Stomach (tissue), 9 donors: ENCODE measurements around the gene CLSTN1. TPM values are rescaled to one million over a fixed set of nuclear protein-coding genes. Genes with fewer than 3 reads are reported as not detected.

ENCODE experiments used
- DNase-seq, 2 donors: peaks; one replicate each; pipeline versions ENCODE4 v3.0.0 to v3.0.0-alpha.2; 2013 to 2019
- H3K27ac ChIP-seq, 5 donors: fragments of 200-600 bp in 4 of 5; sonication (generic) in 4 of 5; one replicate each; pipeline ENCODE4 v1.5.1; 2013 to 2019; ENCODE audit warnings: mild to moderate bottlenecking in 1 of 5, moderate library complexity in 1 of 5
- H3K27me3 ChIP-seq, 3 donors: fragments of 200-600 bp; sonication (generic); one replicate each; pipeline ENCODE4 v1.5.1; 2017 to 2019; ENCODE audit warnings: mixed run types in 1 of 3
- H3K36me3 ChIP-seq, 4 donors: fragments of 200-600 bp; sonication (generic); 1 replicate in 3 of 4; 2 replicates in 1 of 4; pipeline ENCODE4 v1.5.1; 2016 to 2019
- H3K4me1 ChIP-seq, 4 donors: fragments of 200-600 bp; sonication (generic); one replicate each; pipeline ENCODE4 v1.5.1; 2016 to 2019
- H3K4me3 ChIP-seq, 4 donors: fragments of 200-600 bp; sonication (generic) in 3 of 4; one replicate each; pipeline ENCODE4 v1.5.1; 2016 to 2019; ENCODE audit warnings: mild to moderate bottlenecking in 1 of 4
- H3K9me3 ChIP-seq, 4 donors: fragments of 200-600 bp; sonication (generic); one replicate each; pipeline ENCODE4 v1.5.1; 2016 to 2019
- EP300 ChIP-seq: sonication (generic); formaldehyde crosslinking; IDR thresholded peaks from one replicate; pipeline ENCODE4 v1.6.1; 2017; ENCODE audit warnings: antibody characterized with exemption
- POLR2A ChIP-seq, 4 donors: fragments of 450-650 bp; IDR thresholded peaks; one replicate each; pipeline ENCODE4 v1.6.1; 2016; ENCODE audit warnings: antibody characterized with exemption in 4 of 4, control low read depth in 2 of 4, mild to moderate bottlenecking in 1 of 4, moderate library complexity in 1 of 4
- POLR2AphosphoS5 ChIP-seq, 3 donors: sonication (generic); formaldehyde crosslinking; IDR thresholded peaks; one replicate each; pipeline ENCODE4 v1.6.1; 2016; ENCODE audit warnings: antibody characterized with exemption in 3 of 3
- WGBS, 5 donors: extraction: QIAGEN DNeasy Blood & Tissue Kit in 3 of 5; methylation state at CpG; one replicate each; pipeline versions ENCODE4 v1.1.5 to v1.1.7; 2013 to 2018; 5-methylcytosine and 5-hydroxymethylcytosine counted together
- intact Hi-C: fragments of 100-400 bp; cut with DNase I; formaldehyde crosslinking; loops from one replicate; pipeline ENCODE4 v1.15.1; 2023; ENCODE audit warnings: low total_unique reads
- polyA plus RNA-seq, 3 donors: library from polyadenylated mRNA; stranded (reverse); fragments of 200-250 nt; gene quantifications; one replicate each; pipeline ENCODE4 v1.2.3, GENCODE V29; 2013
- total RNA-seq, 5 donors: library from RNA; depleted of rRNA; stranded (reverse); fragments of >200 nt; gene quantifications; one replicate each; pipeline versions ENCODE4 v1.1.0 to v1.2.3, GENCODE V29; 2014 to 2016
- TF ChIP-seq, protein P1 (sequence below), 7 experiments: fragments of 450-650 bp in 4 of 7; fragments of 200-600 bp in 3 of 7; sonication (generic) in 3 of 7; IDR thresholded peaks; one replicate each; pipeline ENCODE4 v1.5.1; 2016 to 2019; ENCODE audit warnings: antibody characterized with exemption in 7 of 7, control low read depth in 2 of 7, mild to moderate bottlenecking in 1 of 7
- donor health status: healthy with polysubstance abuse.
- donor health status: Bipolar disorder and iron deficiency.
- donor health status: healthy.

CLSTN1 gene
- total and polyA plus RNA-seq, 8 donors = 10.5 to 156 (median 30.9) TPM

DNA sequence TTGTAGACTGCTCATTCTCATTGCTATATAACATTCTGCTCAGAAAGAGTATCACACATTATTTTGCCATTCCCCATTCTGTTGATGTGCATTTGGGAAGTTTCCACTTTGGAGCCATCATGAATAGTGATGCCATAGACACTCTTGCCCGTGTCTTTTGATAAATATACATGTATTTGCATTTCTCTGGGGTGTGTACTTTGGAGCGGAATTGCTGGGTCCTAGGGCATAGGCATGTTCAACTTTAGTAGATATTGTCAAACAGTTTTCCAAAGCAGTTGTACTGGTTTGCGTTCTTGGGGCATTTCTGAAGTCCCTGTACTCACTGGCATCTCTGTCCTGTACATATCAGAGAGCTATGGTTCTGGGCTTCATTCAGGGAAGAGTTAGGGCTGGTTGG is 120.1 kb downstream of the CLSTN1 start:
- no peak for DNase-seq
- TF ChIP-seq EP300 = no peak
- TF ChIP-seq, protein P1, sequence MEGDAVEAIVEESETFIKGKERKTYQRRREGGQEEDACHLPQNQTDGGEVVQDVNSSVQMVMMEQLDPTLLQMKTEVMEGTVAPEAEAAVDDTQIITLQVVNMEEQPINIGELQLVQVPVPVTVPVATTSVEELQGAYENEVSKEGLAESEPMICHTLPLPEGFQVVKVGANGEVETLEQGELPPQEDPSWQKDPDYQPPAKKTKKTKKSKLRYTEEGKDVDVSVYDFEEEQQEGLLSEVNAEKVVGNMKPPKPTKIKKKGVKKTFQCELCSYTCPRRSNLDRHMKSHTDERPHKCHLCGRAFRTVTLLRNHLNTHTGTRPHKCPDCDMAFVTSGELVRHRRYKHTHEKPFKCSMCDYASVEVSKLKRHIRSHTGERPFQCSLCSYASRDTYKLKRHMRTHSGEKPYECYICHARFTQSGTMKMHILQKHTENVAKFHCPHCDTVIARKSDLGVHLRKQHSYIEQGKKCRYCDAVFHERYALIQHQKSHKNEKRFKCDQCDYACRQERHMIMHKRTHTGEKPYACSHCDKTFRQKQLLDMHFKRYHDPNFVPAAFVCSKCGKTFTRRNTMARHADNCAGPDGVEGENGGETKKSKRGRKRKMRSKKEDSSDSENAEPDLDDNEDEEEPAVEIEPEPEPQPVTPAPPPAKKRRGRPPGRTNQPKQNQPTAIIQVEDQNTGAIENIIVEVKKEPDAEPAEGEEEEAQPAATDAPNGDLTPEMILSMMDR (IDR thresholded peaks at IDR 0.05) = no peak
- TF ChIP-seq POLR2A (IDR thresholded peaks at IDR 0.05) = no peak
- TF ChIP-seq POLR2AphosphoS5 (IDR thresholded peaks at IDR 0.05) = no peak
- intact Hi-C loops = no loop called here
- H3K27ac ChIP-seq = no peak overlapping the region
- no peaks in the 10 kb centered on the region for H3K9me3 ChIP-seq
- no peaks in the 10 kb centered on the region for H3K27me3 ChIP-seq
- peaks cover 0 to 22% (median 0%) of the 10 kb centered on the region in 4 donors for H3K4me1 ChIP-seq
- H3K4me3 ChIP-seq = no peak overlapping the region
- peaks cover 0 to 7% (median 5%) of the 10 kb centered on the region in 4 donors for H3K36me3 ChIP-seq
- 87 to 90% (median 87%) methylated on average over 3 of the region's 3 CpGs for WGBS, 5 donors

DNA sequence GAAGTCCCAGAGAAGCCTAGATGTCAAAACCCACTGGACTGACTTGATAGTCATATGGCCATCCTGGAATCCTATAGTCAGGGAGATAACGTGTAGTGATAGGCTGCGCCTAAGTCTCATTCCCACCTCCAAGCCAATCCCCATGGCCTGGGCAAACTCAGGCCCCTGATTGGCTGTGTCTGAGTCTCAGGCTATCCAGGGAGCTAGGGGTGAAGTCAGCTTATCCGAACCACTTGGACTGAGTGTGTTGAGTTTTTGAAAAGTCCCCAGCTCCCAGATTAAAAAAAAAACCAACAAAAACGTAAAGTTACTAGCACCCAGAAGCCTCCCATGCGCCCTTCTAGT is 120.6 kb downstream of the CLSTN1 start:
- Histone ChIP-seq H3K9me3 (no peaks in the 10 kb centered on the region), H3K4me1 (peaks cover 0 to 22% (median 0%) of the 10 kb centered on the region in 4 donors), H3K36me3 (peaks cover 0 to 7% (median 5%) of the 10 kb centered on the region in 4 donors), H3K27me3 (no peaks in the 10 kb centered on the region), H3K27ac (no peak overlapping the region), H3K4me3 (no peak overlapping the region)
- 88 to 93% (median 90%) methylated on average over 5 of the region's 5 CpGs for WGBS, 5 donors
- DNase-seq = no peak
- intact Hi-C loops = no loop called here
- TF ChIP-seq, protein P1 (IDR thresholded peaks at IDR 0.05) = no peak
- TF ChIP-seq POLR2AphosphoS5 (IDR thresholded peaks at IDR 0.05) = no peak

DNA sequence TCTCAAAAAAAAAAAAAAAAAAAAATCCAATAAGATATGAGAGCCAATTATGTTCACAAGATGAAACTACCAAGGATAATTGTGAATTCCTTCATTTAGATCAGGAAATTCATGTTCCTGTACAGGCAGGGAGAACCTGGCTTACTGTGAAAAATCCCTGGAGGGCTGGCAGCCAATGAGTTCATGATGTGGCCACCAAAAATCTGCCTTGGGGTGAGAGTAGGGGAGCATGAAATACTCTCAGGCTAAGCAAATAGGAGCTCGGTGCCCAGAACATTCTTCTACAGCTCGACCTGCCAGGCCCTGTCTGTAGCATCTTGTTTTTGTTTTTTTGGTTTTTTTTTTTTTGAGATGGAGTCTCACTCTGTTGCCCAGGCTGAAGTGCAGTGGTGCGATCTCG is 122.1 kb downstream of the CLSTN1 start:
- DNase-seq = no peak
- 77 to 86% (median 83%) methylated on average over 4 of the region's 4 CpGs for WGBS, 5 donors
- TF ChIP-seq EP300 = no peak
- TF ChIP-seq, protein P1 (IDR thresholded peaks at IDR 0.05) = no peak
- no peak for TF ChIP-seq POLR2A (IDR thresholded peaks at IDR 0.05)
- TF ChIP-seq POLR2AphosphoS5 (IDR thresholded peaks at IDR 0.05) = no peak
- no peaks in the 10 kb centered on the region for H3K27me3 ChIP-seq
- intact Hi-C loops = no loop called here
- peaks cover 0 to 22% (median 0%) of the 10 kb centered on the region in 4 donors for H3K4me1 ChIP-seq
- peaks cover 0 to 7% (median 5%) of the 10 kb centered on the region in 4 donors for H3K36me3 ChIP-seq
- no peaks in the 10 kb centered on the region for H3K9me3 ChIP-seq
- H3K4me3 ChIP-seq = no peak overlapping the region
- H3K27ac ChIP-seq = no peak overlapping the region

DNA sequence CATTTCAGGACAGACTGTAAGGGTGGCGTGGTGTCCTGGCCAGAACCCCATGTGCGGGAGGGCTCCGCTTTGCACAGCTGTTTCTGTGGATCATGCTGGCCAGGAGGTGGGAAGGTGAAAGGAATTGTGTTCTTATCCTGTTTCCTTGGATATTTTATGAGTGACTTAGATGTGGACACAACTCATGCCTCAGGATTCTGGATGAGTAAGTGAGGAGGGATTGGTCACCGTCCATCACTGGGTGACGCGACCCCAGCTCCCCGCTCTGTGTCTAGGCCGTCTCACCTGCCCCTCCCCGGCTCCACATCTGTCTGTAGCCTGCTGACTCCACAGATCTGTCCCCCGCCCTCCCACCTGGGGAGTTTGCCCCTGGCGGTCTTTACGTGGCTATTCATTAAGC is 123.4 kb downstream of the CLSTN1 start:
- H3K9me3 ChIP-seq = no peaks in the 10 kb centered on the region
- H3K27me3 ChIP-seq = no peaks in the 10 kb centered on the region
- 84 to 88% (median 86%) methylated on average over 9 to 12 of the region's 12 CpGs for WGBS, 5 donors
- peaks cover 0 to 21% (median 0%) of the 10 kb centered on the region in 4 donors for H3K4me1 ChIP-seq
- H3K4me3 ChIP-seq = no peak overlapping the region
- H3K27ac ChIP-seq = no peak overlapping the region
- H3K36me3 ChIP-seq = peaks cover 0 to 9% (median 7%) of the 10 kb centered on the region in 4 donors
- intact Hi-C loops = no loop called here
- TF ChIP-seq EP300 = no peak
- no peak for TF ChIP-seq POLR2AphosphoS5 (IDR thresholded peaks at IDR 0.05)
- no peak for DNase-seq

DNA sequence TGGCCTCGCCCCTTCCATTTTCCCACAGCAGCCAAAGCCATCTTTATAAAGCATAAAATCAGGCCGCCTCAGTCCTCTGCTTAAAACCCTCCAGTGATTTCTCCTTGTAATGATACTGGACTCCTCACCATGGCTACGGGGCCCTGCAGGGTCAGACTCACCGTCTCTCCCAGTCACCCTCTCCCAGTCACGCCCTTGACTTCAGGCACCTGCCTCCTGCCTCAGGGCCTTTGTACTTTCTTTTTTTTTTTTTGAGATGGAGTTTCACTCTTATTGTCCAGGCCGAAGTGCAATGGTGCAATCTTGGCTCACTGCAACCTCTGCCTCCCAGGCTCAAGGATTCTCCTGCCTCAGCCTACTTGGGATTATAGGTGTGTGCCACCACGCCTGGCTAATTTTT is 124.4 kb downstream of the CLSTN1 start:
- 75 to 89% (median 87%) methylated on average over 7 of the region's 7 CpGs for WGBS, 5 donors

More for the DNA sequence above, 124.4 kb downstream of the CLSTN1 start:
- TF ChIP-seq POLR2A (IDR thresholded peaks at IDR 0.05) = no peak
- TF ChIP-seq POLR2AphosphoS5 (IDR thresholded peaks at IDR 0.05) = no peak
- no peak for TF ChIP-seq EP300
- TF ChIP-seq, protein P1 (IDR thresholded peaks at IDR 0.05) = no peak
- H3K9me3 ChIP-seq = no peaks in the 10 kb centered on the region
- H3K27ac ChIP-seq = no peak overlapping the region
- intact Hi-C loops = no loop called here
- H3K4me1 ChIP-seq = peaks cover 0 to 13% (median 0%) of the 10 kb centered on the region in 4 donors
- H3K36me3 ChIP-seq = peaks cover 0 to 10% (median 8%) of the 10 kb centered on the region in 4 donors
- DNase-seq = no peak
- H3K27me3 ChIP-seq = no peaks in the 10 kb centered on the region
- no peak overlapping the region for H3K4me3 ChIP-seq
